ENCODE data around the gene ZNF580.

Gene ZNF580

DNA sequence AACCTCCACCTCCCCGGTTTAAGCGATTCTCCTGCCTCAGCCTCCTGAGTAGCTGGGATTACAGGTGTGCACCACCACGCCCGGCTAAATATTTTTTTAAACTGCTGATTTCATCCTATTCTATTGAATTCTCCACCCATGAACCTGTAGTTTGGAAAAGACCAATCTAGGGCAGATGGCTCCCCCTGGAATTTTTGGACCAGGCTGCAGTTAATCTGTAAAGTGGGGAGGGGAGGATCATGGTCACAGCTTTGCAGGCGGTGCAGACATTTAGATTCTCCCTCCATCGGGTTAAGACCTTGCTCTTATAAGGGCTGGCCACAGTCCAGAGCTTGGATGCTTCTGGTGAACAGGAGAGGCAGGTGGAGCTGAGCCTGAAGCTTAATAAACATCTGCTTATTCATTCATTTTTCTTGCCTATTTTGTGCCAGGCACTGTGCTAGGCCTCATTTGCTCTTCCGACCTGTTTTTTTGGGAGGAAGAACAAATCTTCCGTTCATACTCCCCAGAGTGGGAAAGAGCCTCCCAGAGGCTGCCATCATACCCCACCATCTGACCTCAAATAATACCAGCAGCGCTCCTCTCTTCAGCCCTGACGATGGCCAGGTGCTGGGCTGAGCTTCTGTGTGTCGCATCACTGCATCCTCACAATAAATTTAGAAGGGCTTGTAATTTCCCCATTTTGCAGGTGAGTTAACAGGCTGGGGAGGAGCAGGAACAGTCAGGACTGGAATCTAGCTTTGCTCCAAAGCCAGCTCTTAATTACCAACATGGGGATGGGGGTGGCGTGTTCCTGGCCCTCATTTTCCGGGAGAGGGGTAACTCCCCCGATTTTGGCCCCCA lies 6.3 kb downstream of the ZNF580 start:
- H3K4me3 ChIP-seq (ENCODE audit: low read depth, low read length), result peak overlapping the region; percentile 80
- TF ChIP-seq, protein P1, sequence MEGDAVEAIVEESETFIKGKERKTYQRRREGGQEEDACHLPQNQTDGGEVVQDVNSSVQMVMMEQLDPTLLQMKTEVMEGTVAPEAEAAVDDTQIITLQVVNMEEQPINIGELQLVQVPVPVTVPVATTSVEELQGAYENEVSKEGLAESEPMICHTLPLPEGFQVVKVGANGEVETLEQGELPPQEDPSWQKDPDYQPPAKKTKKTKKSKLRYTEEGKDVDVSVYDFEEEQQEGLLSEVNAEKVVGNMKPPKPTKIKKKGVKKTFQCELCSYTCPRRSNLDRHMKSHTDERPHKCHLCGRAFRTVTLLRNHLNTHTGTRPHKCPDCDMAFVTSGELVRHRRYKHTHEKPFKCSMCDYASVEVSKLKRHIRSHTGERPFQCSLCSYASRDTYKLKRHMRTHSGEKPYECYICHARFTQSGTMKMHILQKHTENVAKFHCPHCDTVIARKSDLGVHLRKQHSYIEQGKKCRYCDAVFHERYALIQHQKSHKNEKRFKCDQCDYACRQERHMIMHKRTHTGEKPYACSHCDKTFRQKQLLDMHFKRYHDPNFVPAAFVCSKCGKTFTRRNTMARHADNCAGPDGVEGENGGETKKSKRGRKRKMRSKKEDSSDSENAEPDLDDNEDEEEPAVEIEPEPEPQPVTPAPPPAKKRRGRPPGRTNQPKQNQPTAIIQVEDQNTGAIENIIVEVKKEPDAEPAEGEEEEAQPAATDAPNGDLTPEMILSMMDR (IDR thresholded peaks at IDR 0.05; ENCODE audit: insufficient read depth, low read depth, low read length, missing control alignments), result no peak
- DNase-seq (ENCODE audit: low read depth), result peak; percentile 46

DNA sequence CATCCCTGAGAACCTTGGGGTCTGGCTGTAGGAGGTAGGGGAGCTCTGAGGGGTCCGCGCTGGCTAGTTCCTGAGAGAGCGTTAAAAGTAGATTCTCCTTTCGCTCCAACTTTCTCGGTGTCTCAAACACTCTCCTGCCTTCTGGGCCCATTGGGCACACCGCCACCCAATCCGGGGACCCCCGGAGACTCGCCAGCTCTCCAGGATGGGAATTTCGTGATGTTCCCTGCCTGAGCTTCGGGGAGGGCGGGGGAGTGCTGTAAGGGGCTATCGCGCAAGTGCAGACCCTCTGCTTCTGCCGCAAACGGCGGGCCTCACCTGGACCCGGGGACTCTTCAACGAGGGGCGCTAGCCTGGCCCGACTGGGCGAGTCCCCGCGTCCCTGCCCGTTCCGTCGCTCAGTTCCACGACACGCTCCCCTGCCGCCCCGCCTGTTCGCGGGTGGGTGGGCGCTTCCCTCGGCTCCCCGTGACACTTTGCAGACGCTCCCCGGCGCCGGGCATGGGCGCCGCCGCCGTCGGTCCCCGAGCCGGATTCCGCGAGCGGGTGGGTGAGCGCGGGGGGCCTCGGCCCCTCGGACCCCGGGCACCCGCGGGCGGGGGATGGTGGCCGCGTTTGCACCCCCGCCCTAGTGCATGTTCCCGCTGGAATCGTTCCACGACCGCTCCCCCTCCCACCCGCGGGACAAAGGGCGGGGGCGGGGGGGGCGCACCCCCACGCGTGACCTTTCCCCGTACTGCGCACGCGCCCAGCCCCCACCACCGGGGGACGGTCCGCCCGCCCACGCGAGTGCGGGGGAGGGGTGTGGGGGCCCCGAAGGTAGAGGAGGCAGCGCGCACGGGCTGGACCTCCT lies 7.2 kb downstream of the ZNF580 start, which contains the start of gene CCDC106:
TSS of gene CCDC106 (plus strand) at position 481 of the 853 bp plus-strand sequence. CDS start 835 bp downstream, outside the sequence.
- TF ChIP-seq, protein P1 (IDR thresholded peaks at IDR 0.05; ENCODE audit: insufficient read depth, low read depth, low read length, missing control alignments), result no peak
- peak within 1 kb of the TSS; percentile 80 for H3K4me3 ChIP-seq (ENCODE audit: low read depth, low read length)
- DNase-seq (ENCODE audit: low read depth), result peak; percentile 80

DNA sequence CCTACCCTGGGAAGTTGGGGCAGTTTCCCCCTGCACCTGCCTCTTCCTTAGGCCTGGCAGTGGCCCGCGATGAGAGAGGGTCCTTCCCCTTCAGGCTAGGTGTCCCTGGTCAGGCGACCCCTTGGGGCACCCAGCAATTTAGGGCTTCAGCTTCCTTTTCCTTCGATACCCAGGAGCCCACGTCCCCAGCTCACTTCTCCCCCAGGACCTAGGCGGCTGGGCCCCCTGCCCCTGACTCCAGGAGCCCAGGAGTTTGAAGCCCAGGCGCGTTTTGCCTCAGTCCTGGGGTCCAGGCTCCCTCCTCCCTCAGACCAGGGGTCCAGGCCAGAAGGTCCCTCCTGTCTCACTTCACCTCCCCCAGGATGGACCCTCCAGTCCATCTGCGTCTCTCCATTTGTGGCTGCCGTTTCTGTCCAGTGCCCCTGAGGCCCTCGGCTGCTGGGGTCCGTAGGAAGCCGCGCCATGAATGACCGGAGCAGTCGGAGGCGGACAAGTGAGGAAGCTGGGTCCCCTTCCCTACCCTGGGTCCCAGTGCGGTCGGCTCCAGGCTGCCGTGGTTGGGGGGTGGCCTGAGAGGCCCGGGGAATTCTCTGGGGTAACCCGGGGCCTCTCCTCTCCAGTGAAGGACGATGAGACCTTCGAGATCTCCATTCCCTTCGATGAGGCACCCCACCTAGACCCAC lies 7.9 kb downstream of the ZNF580 start:
- TF ChIP-seq, protein P1 (IDR thresholded peaks at IDR 0.05; ENCODE audit: insufficient read depth, low read depth, low read length, missing control alignments), result no peak
- no peak for DNase-seq (ENCODE audit: low read depth)
- peak overlapping the region; percentile 80 for H3K4me3 ChIP-seq (ENCODE audit: low read depth, low read length)

DNA sequence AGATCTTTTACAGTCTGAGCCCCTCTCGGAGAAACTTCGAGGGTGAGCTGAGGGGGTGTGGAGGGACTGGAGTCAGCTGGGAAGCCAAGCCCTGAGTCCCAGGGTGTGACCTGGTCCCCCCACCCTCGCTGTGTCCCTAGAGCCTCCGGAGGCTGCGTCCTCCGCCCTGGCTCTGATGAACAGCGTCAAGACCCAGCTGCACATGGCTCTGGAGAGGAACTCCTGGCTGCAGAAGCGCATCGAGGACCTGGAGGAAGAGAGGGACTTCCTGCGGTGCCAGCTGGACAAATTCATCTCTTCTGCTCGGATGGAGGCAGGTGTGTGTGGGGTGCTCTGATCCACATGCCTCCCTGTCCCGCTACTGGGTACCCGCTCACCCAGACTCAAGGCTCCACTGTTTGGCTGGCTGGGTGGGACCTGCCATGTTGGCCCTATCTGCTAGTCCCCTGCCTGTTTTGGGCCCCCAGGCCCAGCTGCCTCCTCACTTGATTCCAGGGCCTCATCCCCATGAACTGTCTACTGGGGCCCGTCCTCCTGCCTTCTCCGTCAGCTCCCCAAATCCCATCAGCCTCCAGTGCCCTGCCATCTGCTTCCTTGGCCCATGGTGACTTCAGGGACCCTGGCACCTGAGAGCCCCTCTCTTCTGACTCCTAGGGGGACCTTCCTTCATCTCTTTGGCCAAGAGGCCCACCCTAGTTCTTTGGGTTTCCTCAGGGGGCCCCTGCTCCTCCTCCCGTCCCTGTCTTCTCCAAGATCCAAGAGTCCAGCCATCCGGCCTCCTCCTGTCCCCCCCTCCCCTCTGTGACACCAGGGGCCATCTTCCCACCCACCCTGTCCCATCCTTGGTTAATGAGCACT lies 8.7 kb downstream of the ZNF580 start:
- TF ChIP-seq, protein P1 (IDR thresholded peaks at IDR 0.05; ENCODE audit: insufficient read depth, low read depth, low read length, missing control alignments), result no peak
- H3K4me3 ChIP-seq (ENCODE audit: low read depth, low read length), result peak overlapping the region; percentile 80
- no peak for DNase-seq (ENCODE audit: low read depth)

DNA sequence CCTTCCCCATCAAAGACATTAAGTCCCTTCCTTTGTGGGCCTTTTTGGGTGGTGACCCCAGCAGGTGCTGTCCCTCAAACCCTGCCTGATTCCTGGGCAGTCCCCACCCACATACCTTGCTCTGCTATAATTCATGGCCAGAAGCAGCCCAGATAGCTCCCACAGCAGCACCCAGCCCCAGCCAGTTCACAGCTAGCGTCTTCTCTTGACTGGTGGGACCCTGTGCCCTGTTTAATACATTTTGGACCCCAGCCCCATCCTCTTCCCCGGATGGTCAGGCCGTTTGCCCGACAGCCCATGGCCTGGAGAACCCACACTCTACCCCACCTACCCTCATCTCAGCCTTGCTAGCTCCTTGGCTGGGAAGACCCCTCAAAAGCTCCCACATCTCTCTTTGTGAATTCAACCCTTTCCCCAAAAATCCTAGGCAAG lies 9.3 kb downstream of the ZNF580 start:
- no peak for DNase-seq (ENCODE audit: low read depth)

More for the DNA sequence above, 9.3 kb downstream of the ZNF580 start:
- TF ChIP-seq, protein P1 (IDR thresholded peaks at IDR 0.05; ENCODE audit: insufficient read depth, low read depth, low read length, missing control alignments), result no peak
- H3K4me3 ChIP-seq (ENCODE audit: low read depth, low read length), result no peak overlapping the region
